GM20431 (cell line): ENCODE data around the gene TMEM98.
"Not testable (repeated sequence)": the region's sequence is repeated elsewhere in the genome, so short reads cannot be mapped to it uniquely, and the experiment has no call there.

Source experiments
- in situ Hi-C: fragments of 300-500 bp; cut with MseI, MboI; formaldehyde crosslinking; loops from one replicate; pipeline ENCODE4 v1.15.0; 2020; ENCODE audit warnings: low sequenced_read_pairs; ENCODE audit not compliant: unreplicated experiment

Gene TMEM98

DNA sequence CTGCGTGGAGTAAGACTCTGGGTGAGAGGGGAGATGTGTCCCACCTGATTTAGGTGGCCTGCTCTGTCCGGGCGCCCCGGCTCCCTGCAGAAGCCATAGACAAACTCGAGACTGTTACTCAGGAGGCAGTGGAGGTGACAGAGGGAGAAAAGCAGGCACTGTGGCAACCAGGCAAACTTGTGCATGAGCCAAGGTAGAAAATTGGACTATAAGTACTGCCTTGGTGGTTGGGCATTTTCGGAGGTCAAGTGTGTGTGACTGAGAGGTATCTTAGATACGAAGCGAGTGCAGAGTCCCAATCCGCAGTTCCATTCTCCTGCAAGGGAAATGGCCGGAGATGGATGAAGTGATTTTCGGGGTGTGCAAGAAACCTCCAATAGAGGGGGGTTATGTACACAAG lies 36.6 kb downstream of the TMEM98 start:
- in situ Hi-C loops = no loop called here

DNA sequence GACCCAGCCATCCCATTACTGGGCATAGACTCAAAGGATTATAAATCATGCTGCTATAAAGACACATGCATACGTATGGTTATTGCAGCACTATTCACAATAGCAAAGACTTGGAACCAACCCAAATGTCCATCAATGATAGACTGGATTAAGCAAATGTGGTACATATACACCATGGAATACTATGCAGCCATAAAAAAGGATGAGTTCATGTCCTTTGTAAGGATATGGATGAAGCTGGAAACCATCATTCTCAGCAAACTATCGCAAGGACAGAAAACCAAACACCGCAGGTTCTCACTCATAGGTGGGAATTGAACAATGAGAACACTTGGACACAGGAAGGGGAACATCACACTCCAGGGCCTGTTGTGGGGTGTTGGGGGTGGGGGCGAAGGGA lies 41.3 kb downstream of the TMEM98 start:
- in situ Hi-C loops = not testable (repeated sequence)

DNA sequence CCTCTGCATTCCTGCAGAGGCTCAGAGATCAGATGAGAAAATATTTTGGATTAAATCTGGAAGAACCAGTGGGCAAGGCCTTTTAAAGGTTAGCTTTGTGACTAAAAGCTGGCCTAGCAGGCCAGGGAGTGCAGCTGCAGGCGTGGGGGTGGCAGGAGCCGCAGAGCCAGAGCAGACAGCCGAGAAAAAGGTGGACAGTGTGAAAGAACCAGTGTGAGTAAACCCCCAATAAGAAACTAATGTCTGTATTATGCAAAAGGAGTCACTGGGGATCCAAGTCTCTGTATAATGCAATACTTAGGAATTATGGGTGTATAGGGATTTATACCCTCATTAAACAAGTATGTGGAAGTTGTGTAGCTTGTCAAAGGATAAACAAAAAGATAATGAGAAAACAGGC lies 42.3 kb downstream of the TMEM98 start:
- in situ Hi-C loops = no loop called here

GRCh38 chr17:32971171-32971570 lies 43.2 kb downstream of the TMEM98 start:
- in situ Hi-C loops = no loop called here

DNA sequence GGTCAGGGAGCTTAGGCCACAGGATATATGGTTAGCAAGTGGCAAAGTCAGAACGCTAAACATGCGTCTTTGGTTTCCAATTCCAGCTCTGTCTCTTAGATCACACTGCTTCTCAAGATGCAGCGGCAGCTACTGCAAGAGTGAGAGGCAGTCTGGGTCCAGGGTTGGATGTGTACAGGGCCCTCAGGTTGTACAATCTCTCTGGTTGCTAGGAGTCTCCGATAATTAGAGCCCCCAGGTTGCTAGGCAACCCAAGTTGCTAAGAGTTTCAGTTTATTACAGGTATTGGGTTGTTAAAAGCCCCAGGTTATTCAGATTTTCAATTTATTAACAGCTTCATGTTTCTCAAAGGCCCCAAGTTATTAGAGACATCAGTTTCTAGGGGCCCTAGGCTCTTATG lies 48.2 kb downstream of the TMEM98 start:
- in situ Hi-C loops = no loop called here

DNA sequence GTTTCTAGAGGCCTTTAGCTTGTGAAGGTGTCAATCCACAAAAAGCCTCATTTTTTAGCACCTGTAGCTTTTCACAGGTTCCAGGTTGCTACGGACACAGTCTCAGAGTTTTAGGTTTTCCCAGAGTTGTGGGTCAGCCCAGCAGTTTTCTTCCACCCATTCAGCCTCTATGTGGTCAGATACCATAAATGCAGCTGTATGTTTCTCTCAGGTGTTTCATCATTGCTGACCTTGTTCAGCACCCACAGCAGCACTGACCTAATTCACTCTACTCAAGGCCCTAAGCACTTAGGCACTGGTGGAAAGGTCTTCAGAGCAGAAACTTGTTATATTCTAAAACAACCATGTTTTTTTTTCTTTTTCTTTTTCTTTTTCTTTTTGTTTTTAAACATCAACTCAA lies 48.7 kb downstream of the TMEM98 start:
- in situ Hi-C loops = no loop called here

GRCh38 chr17:32980230-32980629 lies 52.3 kb downstream of the TMEM98 start:
- in situ Hi-C loops = no loop called here

DNA sequence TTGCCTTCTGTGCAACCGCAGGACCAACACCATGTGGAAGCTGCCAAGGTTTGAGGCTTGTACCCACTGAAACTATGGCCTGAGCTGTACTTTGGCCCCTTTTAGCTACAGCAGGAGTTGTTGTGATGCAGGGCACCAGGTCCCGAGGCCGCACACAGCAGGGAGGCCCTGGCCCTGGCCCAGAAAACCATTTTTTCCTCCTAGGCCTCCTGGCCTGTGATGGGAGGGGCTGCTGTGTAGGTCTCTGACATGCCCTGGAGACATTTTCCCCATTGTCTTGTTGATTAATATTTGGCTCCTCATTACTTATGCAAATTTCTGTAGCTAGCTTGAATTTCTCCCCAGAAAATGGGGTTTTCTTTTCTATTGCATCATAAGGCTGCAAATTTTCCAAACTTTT lies 53.7 kb downstream of the TMEM98 start:
- in situ Hi-C loops = not testable (repeated sequence)

DNA sequence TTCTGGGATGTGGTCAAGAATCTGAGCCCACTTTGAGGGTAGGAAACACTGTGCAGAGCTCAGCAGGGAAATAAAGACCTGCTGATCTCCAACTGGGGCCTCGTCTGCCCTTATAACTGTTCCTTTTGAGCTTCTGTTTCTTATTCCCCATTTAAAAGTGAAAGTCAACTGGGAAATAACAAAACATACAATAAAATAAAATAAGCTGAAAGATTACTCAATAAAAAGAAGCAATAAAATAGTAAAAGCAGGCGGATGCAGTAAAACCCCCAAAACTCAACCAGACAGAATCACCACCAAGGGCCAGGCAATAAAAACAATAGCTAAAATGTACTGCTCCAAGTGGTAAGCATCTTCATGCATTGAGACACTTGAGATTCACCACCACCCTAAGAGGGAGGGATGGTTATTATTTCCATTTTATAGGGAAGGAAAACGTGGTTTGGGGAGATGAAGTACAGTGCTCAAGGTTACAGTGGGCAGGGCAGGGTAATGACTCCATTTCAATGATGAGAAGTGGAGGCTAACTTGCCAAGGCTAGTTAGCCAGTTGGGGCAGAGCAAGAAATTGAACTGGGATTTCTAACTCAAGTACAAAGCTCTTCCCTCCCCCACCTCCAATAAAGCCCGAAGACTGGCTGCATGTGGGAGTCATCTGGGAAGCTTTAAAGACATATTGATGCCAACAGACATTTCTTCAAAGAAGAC lies 57.2 kb downstream of the TMEM98 start:
- in situ Hi-C loops = no loop called here

DNA sequence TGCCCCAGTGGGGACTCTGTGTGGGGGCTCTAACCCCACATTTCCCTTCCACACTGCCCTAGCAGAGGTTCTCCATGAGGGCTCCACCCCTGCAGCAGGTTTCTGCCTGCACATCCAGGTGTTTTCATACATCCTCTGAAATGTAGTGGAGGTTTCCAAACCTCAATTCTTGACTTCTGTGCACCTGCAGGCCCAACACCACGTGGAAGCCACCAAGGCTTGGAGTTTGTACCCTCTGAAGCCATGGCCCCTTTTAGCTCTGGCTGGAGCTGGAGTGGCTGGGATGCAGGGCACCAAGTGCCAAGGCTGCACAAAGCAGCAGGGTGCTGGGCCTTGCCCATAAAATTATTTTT lies 59.5 kb downstream of the TMEM98 start:
- in situ Hi-C loops = not testable (repeated sequence)

DNA sequence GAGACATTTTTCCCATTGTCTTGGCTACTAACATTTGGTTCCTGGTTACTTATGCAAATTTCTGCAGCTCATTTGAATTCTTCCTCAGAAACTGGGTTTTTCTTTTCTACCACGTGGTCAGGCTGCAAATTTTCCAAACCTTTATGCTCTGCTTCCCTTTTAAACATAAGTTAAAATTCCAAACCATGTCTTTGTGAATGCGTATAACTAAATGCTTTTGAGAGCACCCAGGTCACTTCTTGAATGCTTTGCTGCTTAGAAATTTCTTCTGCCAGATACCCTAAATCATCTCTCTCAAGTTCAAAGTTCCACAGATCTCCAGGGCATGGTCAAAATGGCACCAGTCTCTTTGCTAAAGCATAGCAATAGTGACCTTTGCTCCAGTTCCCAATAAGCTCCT lies 59.9 kb downstream of the TMEM98 start:
- in situ Hi-C loops = not testable (repeated sequence)

- in situ Hi-C loops = no loop called here
These were observed 60.6 kb downstream of the TMEM98 start for GRCh38 chr17:32988481-32989101.

DNA sequence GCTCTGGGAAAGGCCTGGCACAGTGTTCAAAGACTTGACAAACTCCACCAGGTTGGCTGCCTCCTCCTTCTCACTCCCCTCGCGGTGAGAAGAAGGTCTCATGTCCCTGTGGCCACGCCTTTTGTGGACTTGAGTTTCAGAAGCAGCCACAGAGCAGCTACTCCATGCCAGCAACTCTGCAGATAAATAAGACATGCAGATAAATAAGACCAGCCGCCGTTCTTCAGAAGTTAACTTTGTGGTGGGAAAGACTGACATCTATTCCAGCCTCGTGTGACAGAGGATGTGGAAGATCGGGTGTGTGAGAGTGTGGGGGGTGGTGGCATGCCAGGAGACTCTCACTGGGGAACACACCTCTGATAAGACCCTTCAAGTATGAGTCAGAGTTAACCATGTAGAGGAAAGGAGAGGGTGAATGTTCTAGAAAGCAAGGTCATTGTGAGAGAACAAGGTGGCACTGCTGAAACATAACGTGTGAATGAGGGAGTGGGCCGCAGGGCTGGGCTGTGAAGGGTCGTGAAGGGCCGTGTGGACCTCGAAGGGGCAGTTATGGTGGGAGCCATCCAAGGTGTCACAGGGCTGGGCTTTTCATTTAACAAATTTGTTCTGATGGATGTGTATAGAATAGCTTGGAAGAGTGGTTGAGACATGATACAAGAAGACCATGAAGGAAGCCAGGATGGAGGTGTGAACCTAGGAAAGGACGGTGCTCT lies 64.5 kb downstream of the TMEM98 start:
- in situ Hi-C loops = no loop called here

DNA sequence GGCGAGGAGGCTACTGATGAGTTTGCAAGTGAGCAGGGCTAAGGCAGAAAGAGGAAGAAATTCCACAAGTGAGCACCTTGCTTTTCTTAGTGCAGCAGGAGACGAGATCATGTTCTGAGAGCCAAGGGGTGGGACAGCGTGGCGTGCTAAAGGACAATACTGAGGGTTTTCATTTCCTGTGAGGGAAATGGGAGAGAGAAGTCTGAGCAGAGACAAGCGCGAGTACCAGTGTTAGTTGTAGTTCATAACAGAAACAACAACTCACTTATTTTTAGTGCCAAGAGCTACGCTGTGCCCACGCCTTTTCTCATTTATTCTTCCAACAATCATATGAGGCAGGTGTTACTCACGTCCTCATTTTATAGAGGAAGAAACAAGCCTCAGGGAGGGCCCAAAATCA lies 66.0 kb downstream of the TMEM98 start:
- in situ Hi-C loops = no loop called here
